Trophoblast cell (in vitro differentiated cells and primary cell): ENCODE data around the gene C5orf52.
A peak's percentile ranks its signal among the peaks of the same experiment; 100 is the strongest.

Source experiments
- DNase-seq, 2 donors: peaks; one replicate each; pipeline ENCODE4 v3.0.0-alpha.2; 2016
- H2AFZ ChIP-seq: 2 replicates; pipeline ENCODE4 v1.6.1; 2013; ENCODE audit warnings: low read length, moderate library complexity, mild to moderate bottlenecking; ENCODE audit not compliant: insufficient read depth, poor library complexity
- H2AK5ac ChIP-seq: 2 replicates; pipeline ENCODE4 v1.6.1; 2013; ENCODE audit warnings: mild to moderate bottlenecking, low read length
- H2BK120ac ChIP-seq: 2 replicates; pipeline ENCODE4 v1.6.1; 2013; ENCODE audit warnings: low read length, mild to moderate bottlenecking, moderate library complexity; ENCODE audit not compliant: insufficient read depth, poor library complexity
- H2BK12ac ChIP-seq: 2 replicates; pipeline ENCODE4 v1.6.1; 2013; ENCODE audit warnings: mild to moderate bottlenecking, low read length, moderate library complexity
- H2BK5ac ChIP-seq: 2 replicates; pipeline ENCODE4 v1.6.1; 2013; ENCODE audit warnings: low read length, low read depth, moderate library complexity, mild to moderate bottlenecking; ENCODE audit not compliant: poor library complexity
- H3K14ac ChIP-seq: 2 replicates; pipeline ENCODE4 v1.6.1; 2013; ENCODE audit warnings: mild to moderate bottlenecking, low read length
- H3K18ac ChIP-seq: 2 replicates; pipeline ENCODE4 v1.6.1; 2013; ENCODE audit warnings: mild to moderate bottlenecking, low read length
- H3K23ac ChIP-seq: 2 replicates; pipeline ENCODE4 v1.6.1; 2013; ENCODE audit warnings: low read length
- H3K27ac ChIP-seq: 2 replicates; pipeline ENCODE4 v1.5.1; 2013; ENCODE audit warnings: low read depth, mild to moderate bottlenecking, inconsistent platforms, low read length, moderate library complexity
- H3K27me3 ChIP-seq: 2 replicates; pipeline ENCODE4 v1.6.1; 2013; ENCODE audit warnings: inconsistent platforms, mild to moderate bottlenecking, low read length, moderate library complexity; ENCODE audit not compliant: insufficient read depth
- H3K36me3 ChIP-seq, 2 experiments: 1 replicate in 1 of 2; 2 replicates in 1 of 2; pipeline ENCODE4 v1.6.1; 2013; ENCODE audit warnings: low read length in 2 of 2, mild to moderate bottlenecking in 2 of 2, moderate library complexity in 1 of 2; ENCODE audit not compliant: insufficient read depth in 2 of 2, control insufficient read depth in 1 of 2
- H3K4ac ChIP-seq: 2 replicates; pipeline ENCODE4 v1.6.1; 2013; ENCODE audit warnings: low read depth, mild to moderate bottlenecking, low read length, moderate library complexity
- H3K4me1 ChIP-seq, 2 experiments: 1 replicate in 1 of 2; 2 replicates in 1 of 2; pipeline ENCODE4 v1.6.1; 2013; ENCODE audit warnings: low read length in 2 of 2, mild to moderate bottlenecking in 2 of 2, moderate library complexity in 1 of 2; ENCODE audit not compliant: insufficient read depth in 2 of 2, control insufficient read depth in 1 of 2
- H3K4me2 ChIP-seq: 2 replicates; pipeline ENCODE4 v1.6.1; 2013; ENCODE audit warnings: inconsistent platforms, mild to moderate bottlenecking, low read length, moderate library complexity
- H3K4me3 ChIP-seq: 2 replicates; pipeline ENCODE4 v1.5.1; 2013; ENCODE audit warnings: mild to moderate bottlenecking, low read depth, low read length, inconsistent platforms
- H3K79me1 ChIP-seq: one replicate; pipeline ENCODE4 v1.6.1; 2013; ENCODE audit warnings: low read length
- H3K79me2 ChIP-seq: 2 replicates; pipeline ENCODE4 v1.6.1; 2013; ENCODE audit warnings: low read length, mild to moderate bottlenecking; ENCODE audit not compliant: control insufficient read depth, insufficient read depth, poor library complexity
- H3K9ac ChIP-seq: 2 replicates; pipeline ENCODE4 v1.6.1; 2013; ENCODE audit warnings: mild to moderate bottlenecking, low read length
- H3K9me3 ChIP-seq: 2 replicates; pipeline ENCODE4 v1.6.1; 2013; ENCODE audit warnings: low read depth, mild to moderate bottlenecking, control low read depth, inconsistent platforms, low read length; ENCODE audit not compliant: insufficient read depth
- H4K12ac ChIP-seq: 2 replicates; pipeline ENCODE4 v1.6.1; 2013; ENCODE audit warnings: low read depth, mild to moderate bottlenecking, low read length, moderate library complexity
- H4K8ac ChIP-seq: 2 replicates; pipeline ENCODE4 v1.6.1; 2013; ENCODE audit warnings: low read depth, mild to moderate bottlenecking, low read length, moderate library complexity
- H4K91ac ChIP-seq: one replicate; pipeline ENCODE4 v1.6.1; 2013; ENCODE audit warnings: low read depth, mild to moderate bottlenecking, low read length, moderate library complexity
- WGBS: extraction: QIAGEN DNeasy Blood & Tissue Kit; methylation state at CpG from one replicate; pipeline ENCODE4 v1.1.7; 2013; ENCODE audit warnings: missing lambda C conversion rate; ENCODE audit not compliant: insufficient read length, insufficient coverage; ENCODE audit errors: extremely low coverage; 5-methylcytosine and 5-hydroxymethylcytosine counted together

The C5orf52 gene

GRCh38 chr5:157708866-157709265 is 37.5 kb downstream of the C5orf52 start:
- Histone ChIP-seq H3K27me3 (no peaks in the 10 kb centered on the region), H3K79me2 (no peaks in the 10 kb centered on the region), H2BK12ac (no peak overlapping the region), H4K8ac (no peak overlapping the region), H2BK120ac (no peak overlapping the region), H3K14ac (no peak overlapping the region), H3K4ac (no peak overlapping the region), H4K12ac (no peak overlapping the region), H2AK5ac (no peak overlapping the region), H2BK5ac (no peak overlapping the region), H3K18ac (no peak overlapping the region), H3K79me1 (no peaks in the 10 kb centered on the region), H3K4me3 (no peak overlapping the region), H3K9me3 (no peaks in the 10 kb centered on the region), H3K23ac (no peak overlapping the region), H3K4me2 (no peak overlapping the region), H3K36me3 (no peaks in the 10 kb centered on the region), H3K9ac (no peak overlapping the region), H2AFZ (no peak overlapping the region), H4K91ac (no peak overlapping the region), H3K4me1 (no peaks in the 10 kb centered on the region), H3K27ac (no peak overlapping the region)
- WGBS: no CpG with 5 or more reads among the region's 1 CpG
- DNase-seq: peak; percentile 46 to 92

DNA sequence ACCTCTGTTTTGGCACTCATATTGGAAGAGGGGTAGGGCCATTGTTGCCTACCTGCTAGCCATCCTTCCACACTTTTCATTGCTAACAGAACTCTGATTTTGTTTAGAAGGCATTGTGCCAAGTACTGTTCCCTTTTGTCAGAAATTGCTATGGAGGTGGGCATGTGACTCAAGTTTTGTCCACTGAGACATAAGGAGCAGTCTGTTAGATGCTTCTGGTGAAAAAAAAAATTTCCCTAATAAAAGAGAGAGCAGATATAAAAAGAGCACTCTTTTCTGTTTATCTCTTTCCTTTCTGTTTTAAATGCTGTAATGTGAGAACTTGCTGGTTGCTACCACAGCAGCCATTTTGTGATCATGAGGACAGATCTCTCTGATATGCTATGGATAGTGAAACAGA is 38.0 kb downstream of the C5orf52 start:
- Histone ChIP-seq H2BK12ac (no peak overlapping the region), H3K79me1 (no peaks in the 10 kb centered on the region), H2BK120ac (no peak overlapping the region), H4K8ac (no peak overlapping the region), H3K4ac (no peak overlapping the region), H3K27me3 (no peaks in the 10 kb centered on the region), H2BK5ac (no peak overlapping the region), H3K79me2 (no peaks in the 10 kb centered on the region), H2AFZ (no peak overlapping the region), H3K9ac (no peak overlapping the region), H4K12ac (no peak overlapping the region), H3K14ac (no peak overlapping the region), H4K91ac (no peak overlapping the region), H3K4me3 (no peak overlapping the region), H3K4me1 (no peaks in the 10 kb centered on the region), H3K27ac (no peak overlapping the region), H3K36me3 (no peaks in the 10 kb centered on the region), H2AK5ac (no peak overlapping the region), H3K23ac (no peak overlapping the region), H3K18ac (no peak overlapping the region), H3K9me3 (no peaks in the 10 kb centered on the region), H3K4me2 (no peak overlapping the region)
- peak in 1 of 2 donors; percentile 21 for DNase-seq

GRCh38 chr5:157710431-157710830 is 39.1 kb downstream of the C5orf52 start:
- Histone ChIP-seq H3K14ac (no peak overlapping the region), H4K12ac (no peak overlapping the region)
- no CpG with 5 or more reads among the region's 3 CpGs for WGBS

GRCh38 chr5:157710882-157711281 is 39.5 kb downstream of the C5orf52 start:
- Histone ChIP-seq H2BK120ac (no peak overlapping the region), H3K18ac (no peak overlapping the region), H3K9ac (no peak overlapping the region), H2BK5ac (no peak overlapping the region), H3K23ac (no peak overlapping the region), H2AFZ (no peak overlapping the region), H3K79me2 (no peaks in the 10 kb centered on the region), H3K27ac (no peak overlapping the region), H3K4ac (no peak overlapping the region), H3K27me3 (no peaks in the 10 kb centered on the region), H3K9me3 (no peaks in the 10 kb centered on the region), H4K91ac (no peak overlapping the region), H2AK5ac (no peak overlapping the region), H3K14ac (no peak overlapping the region), H3K79me1 (no peaks in the 10 kb centered on the region), H3K4me1 (no peaks in the 10 kb centered on the region), H4K12ac (no peak overlapping the region), H3K4me2 (no peak overlapping the region), H3K36me3 (no peaks in the 10 kb centered on the region), H3K4me3 (no peak overlapping the region), H4K8ac (no peak overlapping the region), H2BK12ac (no peak overlapping the region)
- no CpG with 5 or more reads among the region's 2 CpGs for WGBS
- peak; percentile 29 to 81 for DNase-seq

More at GRCh38 chr5:157710431-157710830, 39.1 kb downstream of the C5orf52 start:
- Histone ChIP-seq H2BK120ac (no peak overlapping the region), H3K9me3 (no peaks in the 10 kb centered on the region), H3K4me3 (no peak overlapping the region), H2BK12ac (no peak overlapping the region), H3K79me2 (no peaks in the 10 kb centered on the region), H3K27ac (no peak overlapping the region), H3K23ac (no peak overlapping the region), H2AFZ (no peak overlapping the region), H3K4me1 (no peaks in the 10 kb centered on the region), H3K4me2 (no peak overlapping the region), H4K91ac (no peak overlapping the region), H3K79me1 (no peaks in the 10 kb centered on the region), H3K36me3 (no peaks in the 10 kb centered on the region), H2AK5ac (no peak overlapping the region), H3K4ac (no peak overlapping the region), H4K8ac (no peak overlapping the region), H3K18ac (no peak overlapping the region), H2BK5ac (no peak overlapping the region), H3K9ac (no peak overlapping the region), H3K27me3 (no peaks in the 10 kb centered on the region)
- no peak for DNase-seq
